Liver (tissue), 9 donors: ENCODE data around the gene IGF2BP3. TPM values are rescaled to one million over a fixed set of nuclear protein-coding genes. Genes with fewer than 3 reads are reported as not detected.

Source experiments
- DNase-seq: peaks from one replicate; pipeline ENCODE4 v3.0.0-alpha.2; 2017; ENCODE audit warnings: low spot score
- H3K27ac ChIP-seq, 2 donors: one replicate each; pipeline ENCODE4 v1.7.0; 2013; ENCODE audit warnings: inconsistent platforms in 2 of 2, low read length in 2 of 2, control low read depth in 1 of 2, low read depth in 1 of 2, mild to moderate bottlenecking in 1 of 2
- H3K27me3 ChIP-seq, 4 donors: one replicate each; pipeline versions ENCODE4 v1.6.1 to v1.7.0; 2013; ENCODE audit warnings: low read length in 3 of 4, inconsistent platforms in 1 of 4, mild to moderate bottlenecking in 1 of 4, moderate library complexity in 1 of 4; ENCODE audit not compliant: control insufficient read depth in 4 of 4, insufficient read depth in 4 of 4
- H3K36me3 ChIP-seq, 4 donors: one replicate each; pipeline versions ENCODE4 v1.6.1 to v1.7.0; 2013; ENCODE audit warnings: low read length in 3 of 4, mild to moderate bottlenecking in 3 of 4, low read depth in 1 of 4, moderate library complexity in 1 of 4; ENCODE audit not compliant: control insufficient read depth in 4 of 4, insufficient read depth in 3 of 4
- H3K4me1 ChIP-seq, 4 donors: one replicate each; pipeline versions ENCODE4 v1.6.1 to v1.7.0; 2013; ENCODE audit warnings: low read length in 3 of 4, mild to moderate bottlenecking in 3 of 4, moderate library complexity in 1 of 4; ENCODE audit not compliant: control insufficient read depth in 4 of 4, insufficient read depth in 4 of 4
- H3K4me3 ChIP-seq, 3 donors: one replicate each; pipeline versions ENCODE4 v1.6.1 to v1.7.0; 2013; ENCODE audit warnings: low read length in 3 of 3, control low read depth in 1 of 3, low read depth in 1 of 3, mild to moderate bottlenecking in 1 of 3
- H3K9ac ChIP-seq, 2 donors: one replicate each; pipeline ENCODE4 v1.7.0; 2013; ENCODE audit warnings: low read length in 2 of 2, mild to moderate bottlenecking in 2 of 2, moderate library complexity in 2 of 2, control low read depth in 1 of 2, low read depth in 1 of 2
- H3K9me3 ChIP-seq, 4 donors: one replicate each; pipeline versions ENCODE4 v1.6.1 to v1.7.0; 2013; ENCODE audit warnings: low read length in 3 of 4; ENCODE audit not compliant: control insufficient read depth in 4 of 4
- CTCF ChIP-seq: fragments of 150-350 bp; IDR thresholded peaks from 2 replicates; pipeline ENCODE4 v1.5.1; 2017; ENCODE audit warnings: improper control_type of control experiment, low read depth, low read length; ENCODE audit not compliant: missing input control
- FOXA1 ChIP-seq: IDR thresholded peaks from 2 replicates; pipeline ENCODE4 v1.6.1; 2016; ENCODE audit warnings: antibody characterized with exemption
- FOXA2 ChIP-seq: IDR thresholded peaks from 2 replicates; pipeline ENCODE4 v1.6.1; 2016; ENCODE audit warnings: antibody characterized with exemption
- GABPA ChIP-seq, 2 donors: IDR thresholded peaks in 1 of 2; conservative IDR thresholded peaks in 1 of 2; 2 replicates each; pipeline ENCODE4 v1.6.1; 2016; ENCODE audit warnings: antibody characterized with exemption in 2 of 2, mild to moderate bottlenecking in 1 of 2, moderate library complexity in 1 of 2
- HNF4A ChIP-seq, 2 donors: conservative IDR thresholded peaks; 2 replicates each; pipeline ENCODE4 v1.6.1; 2016; ENCODE audit warnings: antibody characterized with exemption in 2 of 2, mild to moderate bottlenecking in 2 of 2
- HNF4G ChIP-seq: IDR thresholded peaks from 2 replicates; pipeline ENCODE4 v1.6.1; 2016; ENCODE audit warnings: antibody characterized with exemption
- NR2F2 ChIP-seq: IDR thresholded peaks from 2 replicates; pipeline ENCODE4 v1.6.1; 2016; ENCODE audit warnings: antibody characterized with exemption
- RAD21 ChIP-seq, 2 donors: IDR thresholded peaks; 2 replicates each; pipeline ENCODE4 v1.6.1; 2016; ENCODE audit warnings: antibody characterized with exemption in 2 of 2, mild to moderate bottlenecking in 2 of 2
- RXRA ChIP-seq, 2 donors: IDR thresholded peaks; 2 replicates each; pipeline ENCODE4 v1.6.1; 2017 to 2018; ENCODE audit warnings: antibody characterized with exemption in 2 of 2, mild to moderate bottlenecking in 1 of 2
- TAF1 ChIP-seq: conservative IDR thresholded peaks from 2 replicates; pipeline ENCODE4 v1.6.1; 2016; ENCODE audit warnings: antibody characterized with exemption, mild to moderate bottlenecking
- WGBS: extraction: QIAGEN DNeasy Blood & Tissue Kit; methylation state at CpG from one replicate; pipeline ENCODE4 v1.1.7; 2013; 5-methylcytosine and 5-hydroxymethylcytosine counted together
- polyA plus RNA-seq, 2 donors: library from polyadenylated mRNA; stranded (reverse) in 1 of 2; unstranded in 1 of 2; fragments of 200-250 nt in 1 of 2; fragments of >200 nt in 1 of 2; fragmentation: Nextera tagmentation in 1 of 2; extraction: Ambion mirVana in 1 of 2; gene quantifications; one replicate each; pipeline versions ENCODE4 v1.2.1 to v1.2.3, GENCODE V29; 2013 to 2015
- total RNA-seq, 2 donors: library from RNA; depleted of rRNA; stranded (reverse); fragments of >200 nt; gene quantifications; one replicate each; pipeline ENCODE4 v1.2.3, GENCODE V29; 2014
- TF ChIP-seq, protein P1 (sequence below): IDR thresholded peaks from 2 replicates; pipeline ENCODE4 v1.6.1; 2016; ENCODE audit warnings: antibody characterized with exemption
- TF ChIP-seq, protein P2 (sequence below): IDR thresholded peaks from 2 replicates; pipeline ENCODE4 v1.6.1; 2016; ENCODE audit warnings: antibody characterized with exemption
- donor health status: healthy.
- donor health status: healthy.
- donor health status: healthy.
- donor health status: healthy.
- donor health status: healthy.

IGF2BP3 gene
- total and polyA plus RNA-seq, 4 donors: 0.17 to 28.4 (median 0.23) TPM; not detected in 1

- no peaks in the 10 kb centered on the region for H3K27me3 ChIP-seq
- no peaks in the 10 kb centered on the region for H3K36me3 ChIP-seq
- no peaks in the 10 kb centered on the region for H3K9me3 ChIP-seq
- TF ChIP-seq GABPA (IDR thresholded peaks at IDR 0.05 in 1 of 2, conservative IDR thresholded peaks at IDR 0.05 in 1 of 2) (no peak), RXRA (IDR thresholded peaks at IDR 0.05) (no peak), HNF4A (conservative IDR thresholded peaks at IDR 0.05) (no peak), FOXA1 (no peak)
- H3K27ac ChIP-seq: no peak overlapping the region
- no peak overlapping the region for H3K4me3 ChIP-seq
- no peak for DNase-seq
- H3K9ac ChIP-seq: no peak overlapping the region
- 83% methylated on average over 8 of the region's 8 CpGs for WGBS
- no peaks in the 10 kb centered on the region for H3K4me1 ChIP-seq
These were observed 122.6 kb downstream of the IGF2BP3 start for GRCh38 chr7:23347682-23348180.

DNA sequence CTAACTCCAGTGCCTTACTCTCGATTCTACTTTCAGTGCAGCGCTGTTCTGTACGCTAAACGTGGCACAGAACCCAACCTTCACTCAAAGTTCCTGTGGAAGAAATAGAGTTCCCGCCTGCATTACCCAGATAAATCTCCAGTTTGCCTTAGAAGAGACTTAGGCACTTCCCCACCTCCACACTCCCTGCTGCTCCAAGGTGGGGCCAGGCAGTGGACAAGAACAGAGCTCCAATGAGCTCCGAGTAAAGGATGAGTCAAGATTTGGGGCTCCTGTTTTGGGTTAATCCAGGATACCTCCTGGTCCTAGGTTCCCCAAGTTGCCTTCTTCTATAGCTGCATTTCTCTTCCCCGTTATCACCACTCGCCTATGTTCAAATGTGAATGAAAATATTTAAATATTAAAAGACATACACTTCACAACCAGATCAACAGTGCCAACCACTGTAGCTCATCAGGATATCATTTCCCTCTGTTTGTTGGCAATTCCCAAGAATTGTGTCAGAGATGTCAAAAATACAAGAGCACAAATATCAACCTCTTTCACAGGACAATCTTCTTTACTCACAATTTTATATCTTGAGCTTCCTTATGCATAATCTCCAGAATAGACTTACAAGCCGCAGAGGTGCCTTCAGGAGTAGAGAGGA, 123.1 kb downstream of the IGF2BP3 start:
- Histone ChIP-seq H3K4me3 (no peak overlapping the region), H3K27ac (no peak overlapping the region), H3K36me3 (no peaks in the 10 kb centered on the region), H3K4me1 (no peaks in the 10 kb centered on the region), H3K9me3 (no peaks in the 10 kb centered on the region), H3K9ac (no peak overlapping the region), H3K27me3 (no peaks in the 10 kb centered on the region)
- no peak for DNase-seq
- TF ChIP-seq RAD21 (IDR thresholded peaks at IDR 0.05) (no peak), FOXA2 (no peak), HNF4G (no peak), TAF1 (no peak)
- TF ChIP-seq, protein P1, sequence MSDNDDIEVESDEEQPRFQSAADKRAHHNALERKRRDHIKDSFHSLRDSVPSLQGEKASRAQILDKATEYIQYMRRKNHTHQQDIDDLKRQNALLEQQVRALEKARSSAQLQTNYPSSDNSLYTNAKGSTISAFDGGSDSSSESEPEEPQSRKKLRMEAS: no peak
- 89% methylated on average over 9 of the region's 9 CpGs for WGBS

- WGBS: 86% methylated on average over 8 of the region's 8 CpGs
- Histone ChIP-seq H3K27ac (no peak overlapping the region), H3K4me3 (no peak overlapping the region), H3K36me3 (no peaks in the 10 kb centered on the region), H3K4me1 (no peaks in the 10 kb centered on the region), H3K27me3 (no peaks in the 10 kb centered on the region), H3K9ac (no peak overlapping the region), H3K9me3 (no peaks in the 10 kb centered on the region)
- TF ChIP-seq, protein P1: no peak
- TF ChIP-seq FOXA1: no peak
- no peak for TF ChIP-seq CTCF
- no peak for DNase-seq
These were observed 124.0 kb downstream of the IGF2BP3 start for GRCh38 chr7:23346316-23346715.

- H3K4me1 ChIP-seq: no peaks in the 10 kb centered on the region
- H3K27ac ChIP-seq: no peak overlapping the region
- WGBS: 88% methylated on average over 6 of the region's 6 CpGs
- no peaks in the 10 kb centered on the region for H3K36me3 ChIP-seq
- no peaks in the 10 kb centered on the region for H3K27me3 ChIP-seq
- H3K9ac ChIP-seq: no peak overlapping the region
- no peak for DNase-seq
- H3K4me3 ChIP-seq: no peak overlapping the region
- H3K9me3 ChIP-seq: no peaks in the 10 kb centered on the region
- TF ChIP-seq, protein P2, sequence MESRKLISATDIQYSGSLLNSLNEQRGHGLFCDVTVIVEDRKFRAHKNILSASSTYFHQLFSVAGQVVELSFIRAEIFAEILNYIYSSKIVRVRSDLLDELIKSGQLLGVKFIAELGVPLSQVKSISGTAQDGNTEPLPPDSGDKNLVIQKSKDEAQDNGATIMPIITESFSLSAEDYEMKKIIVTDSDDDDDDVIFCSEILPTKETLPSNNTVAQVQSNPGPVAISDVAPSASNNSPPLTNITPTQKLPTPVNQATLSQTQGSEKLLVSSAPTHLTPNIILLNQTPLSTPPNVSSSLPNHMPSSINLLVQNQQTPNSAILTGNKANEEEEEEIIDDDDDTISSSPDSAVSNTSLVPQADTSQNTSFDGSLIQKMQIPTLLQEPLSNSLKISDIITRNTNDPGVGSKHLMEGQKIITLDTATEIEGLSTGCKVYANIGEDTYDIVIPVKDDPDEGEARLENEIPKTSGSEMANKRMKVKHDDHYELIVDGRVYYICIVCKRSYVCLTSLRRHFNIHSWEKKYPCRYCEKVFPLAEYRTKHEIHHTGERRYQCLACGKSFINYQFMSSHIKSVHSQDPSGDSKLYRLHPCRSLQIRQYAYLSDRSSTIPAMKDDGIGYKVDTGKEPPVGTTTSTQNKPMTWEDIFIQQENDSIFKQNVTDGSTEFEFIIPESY: no peak
- TF ChIP-seq RAD21 (IDR thresholded peaks at IDR 0.05): no peak
- TF ChIP-seq GABPA (IDR thresholded peaks at IDR 0.05 in 1 of 2, conservative IDR thresholded peaks at IDR 0.05 in 1 of 2): no peak
- no peak for TF ChIP-seq NR2F2
- no peak for TF ChIP-seq CTCF
- no peak for TF ChIP-seq HNF4G
These were observed 124.7 kb downstream of the IGF2BP3 start for GRCh38 chr7:23345601-23346000.
